K562 (cell line): ENCODE results near the gene UBE2V1. TPM values are rescaled to one million over a fixed set of nuclear protein-coding genes. Genes with fewer than 3 reads are reported as not detected.

ENCODE experiments used
- GTF3C2 ChIP-seq: IDR thresholded peaks from 3 replicates; pipeline ENCODE4 v1.6.1; 2011; ENCODE audit warnings: borderline replicate concordance, mild to moderate bottlenecking, moderate library complexity; ENCODE audit not compliant: insufficient read length; ENCODE audit errors: extremely low read depth
- KDM1A ChIP-seq, 2 experiments: fragments of 450-650 bp; IDR thresholded peaks; 2 replicates each; pipeline ENCODE4 v1.6.1; 2016; ENCODE audit warnings: mild to moderate bottlenecking in 2 of 2
- MECOM ChIP-seq: fragments of 250-450 bp; sonication (Bioruptor Pico); IDR thresholded peaks from 2 replicates; pipeline ENCODE4 v1.8.0; 2022; ENCODE audit warnings: inconsistent platforms
- MNT ChIP-seq, 2 experiments: fragments of 450-650 bp; conservative IDR thresholded peaks; 2 replicates each; pipeline ENCODE4 v1.6.1; 2017; ENCODE audit warnings: mild to moderate bottlenecking in 2 of 2, moderate library complexity in 2 of 2
- POLR2AphosphoS2 ChIP-seq: IDR thresholded peaks from 2 replicates; pipeline ENCODE4 v1.6.1; 2012; ENCODE audit warnings: low read length, improper control_type of control experiment
- PREB ChIP-seq: sonication (generic); formaldehyde crosslinking; IDR thresholded peaks from 2 replicates; pipeline ENCODE4 v1.8.1; 2023; ENCODE audit warnings: mild to moderate bottlenecking, missing genetic modification reagents
- TGIF2 ChIP-seq: sonication (generic); formaldehyde crosslinking; IDR thresholded peaks from 2 replicates; pipeline ENCODE4 v1.8.1; 2022; ENCODE audit warnings: mild to moderate bottlenecking, missing genetic modification reagents, moderate library complexity
- TRIM24 ChIP-seq, 2 experiments: fragments of 450-650 bp; IDR thresholded peaks; 2 replicates each; pipeline ENCODE4 v1.6.1; 2016
- ZBTB1 ChIP-seq: sonication (generic); formaldehyde crosslinking; IDR thresholded peaks from 2 replicates; pipeline ENCODE4 v1.8.1; 2023; ENCODE audit warnings: missing genetic modification reagents, low read depth, mild to moderate bottlenecking, borderline replicate concordance
- ZBTB2 ChIP-seq: fragments of 450-650 bp; IDR thresholded peaks from 2 replicates; pipeline ENCODE4 v1.6.1; 2016; ENCODE audit warnings: antibody characterized with exemption
- polyA plus RNA-seq, 8 experiments: library from polyadenylated mRNA; depleted of rRNA in 4 of 8; stranded (reverse) in 5 of 8; unstranded in 3 of 8; fragments of >200 nt; fragmentation: Nextera tagmentation in 2 of 8; fragmentation: Illumina TruSeq in 1 of 8; extraction: Ambion mirVana in 2 of 8; extraction: Trizol in 1 of 8; gene quantifications; 2 replicates each; pipeline versions ENCODE4 v1.2.1 to v1.2.3, GENCODE V29; 2011 to 2014; ENCODE audit warnings: inconsistent platforms in 1 of 8, missing spikeins in 1 of 8
- total RNA-seq, 7 experiments: library from RNA; depleted of rRNA in 6 of 7; stranded (reverse); fragments of >200 nt in 6 of 7; fragmentation: Illumina TruSeq in 2 of 7; extraction: Trizol in 2 of 7; gene quantifications; 2 replicates each; pipeline versions ENCODE4 v1.2.1 to v1.2.3, GENCODE V29; 2011 to 2021; ENCODE audit warnings: low replicate concordance in 1 of 7
- TF ChIP-seq, protein P1 (sequence below), 3 experiments: fragments of 200-800 bp in 1 of 3; fragments of 250-450 bp in 1 of 3; fragments of 450-650 bp in 1 of 3; sonication (Bioruptor Pico) in 1 of 3; sonication (Bioruptor generic) in 1 of 3; formaldehyde crosslinking in 1 of 3; IDR thresholded peaks; 2 replicates each; pipeline versions ENCODE4 v1.6.1 to v1.8.0; 2016 to 2022; ENCODE audit warnings: mild to moderate bottlenecking in 2 of 3, missing genetic modification characterization in 2 of 3, missing compliant biosample characterization in 1 of 3, moderate library complexity in 1 of 3
- TF ChIP-seq, protein P2 (sequence below): sonication (generic); formaldehyde crosslinking; IDR thresholded peaks from 2 replicates; pipeline ENCODE4 v1.8.1; 2022; ENCODE audit warnings: missing genetic modification reagents

The UBE2V1 gene
- total and polyA plus RNA-seq, 9 of the 15 experiments (the other 6 are each of a cell fraction or from before 2014, with no cell fraction given) = 93.0 to 357 (median 119) TPM

GRCh38 chr20:50113420-50114224 lies 672 bp upstream of the UBE2V1 start (continued):
- TF ChIP-seq, protein P1, sequence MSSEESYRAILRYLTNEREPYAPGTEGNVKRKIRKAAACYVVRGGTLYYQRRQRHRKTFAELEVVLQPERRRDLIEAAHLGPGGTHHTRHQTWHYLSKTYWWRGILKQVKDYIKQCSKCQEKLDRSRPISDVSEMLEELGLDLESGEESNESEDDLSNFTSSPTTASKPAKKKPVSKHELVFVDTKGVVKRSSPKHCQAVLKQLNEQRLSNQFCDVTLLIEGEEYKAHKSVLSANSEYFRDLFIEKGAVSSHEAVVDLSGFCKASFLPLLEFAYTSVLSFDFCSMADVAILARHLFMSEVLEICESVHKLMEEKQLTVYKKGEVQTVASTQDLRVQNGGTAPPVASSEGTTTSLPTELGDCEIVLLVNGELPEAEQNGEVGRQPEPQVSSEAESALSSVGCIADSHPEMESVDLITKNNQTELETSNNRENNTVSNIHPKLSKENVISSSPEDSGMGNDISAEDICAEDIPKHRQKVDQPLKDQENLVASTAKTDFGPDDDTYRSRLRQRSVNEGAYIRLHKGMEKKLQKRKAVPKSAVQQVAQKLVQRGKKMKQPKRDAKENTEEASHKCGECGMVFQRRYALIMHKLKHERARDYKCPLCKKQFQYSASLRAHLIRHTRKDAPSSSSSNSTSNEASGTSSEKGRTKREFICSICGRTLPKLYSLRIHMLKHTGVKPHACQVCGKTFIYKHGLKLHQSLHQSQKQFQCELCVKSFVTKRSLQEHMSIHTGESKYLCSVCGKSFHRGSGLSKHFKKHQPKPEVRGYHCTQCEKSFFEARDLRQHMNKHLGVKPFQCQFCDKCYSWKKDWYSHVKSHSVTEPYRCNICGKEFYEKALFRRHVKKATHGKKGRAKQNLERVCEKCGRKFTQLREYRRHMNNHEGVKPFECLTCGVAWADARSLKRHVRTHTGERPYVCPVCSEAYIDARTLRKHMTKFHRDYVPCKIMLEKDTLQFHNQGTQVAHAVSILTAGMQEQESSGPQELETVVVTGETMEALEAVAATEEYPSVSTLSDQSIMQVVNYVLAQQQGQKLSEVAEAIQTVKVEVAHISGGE (CRISPR knock-in tag; IDR thresholded peaks at IDR 0.05) = no peak
- TF ChIP-seq GTF3C2 (no peak), TGIF2 (CRISPR knock-in tag) (no peak), MECOM (CRISPR knock-in tag) (no peak), TRIM24 (IDR thresholded peaks at IDR 0.05) (no peak), PREB (CRISPR knock-in tag) (no peak), ZBTB1 (CRISPR knock-in tag) (no peak), ZBTB2 (no peak), KDM1A (IDR thresholded peaks at IDR 0.05) (peak; percentile 61 to 75; a peak in 3 of 4 replicates), MNT (conservative IDR thresholded peaks at IDR 0.05) (0 out of 4 replicates have a peak, but pooled peaks of 1 of the 2 experiments have one; percentile 15), POLR2AphosphoS2 (no peak)
- TF ChIP-seq, protein P2, sequence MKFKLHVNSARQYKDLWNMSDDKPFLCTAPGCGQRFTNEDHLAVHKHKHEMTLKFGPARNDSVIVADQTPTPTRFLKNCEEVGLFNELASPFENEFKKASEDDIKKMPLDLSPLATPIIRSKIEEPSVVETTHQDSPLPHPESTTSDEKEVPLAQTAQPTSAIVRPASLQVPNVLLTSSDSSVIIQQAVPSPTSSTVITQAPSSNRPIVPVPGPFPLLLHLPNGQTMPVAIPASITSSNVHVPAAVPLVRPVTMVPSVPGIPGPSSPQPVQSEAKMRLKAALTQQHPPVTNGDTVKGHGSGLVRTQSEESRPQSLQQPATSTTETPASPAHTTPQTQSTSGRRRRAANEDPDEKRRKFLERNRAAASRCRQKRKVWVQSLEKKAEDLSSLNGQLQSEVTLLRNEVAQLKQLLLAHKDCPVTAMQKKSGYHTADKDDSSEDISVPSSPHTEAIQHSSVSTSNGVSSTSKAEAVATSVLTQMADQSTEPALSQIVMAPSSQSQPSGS (CRISPR knock-in tag) = no peak
